Measurements from ENCODE around the gene CCT8. TPM values are rescaled to one million over a fixed set of nuclear protein-coding genes. Genes with fewer than 3 reads are reported as not detected.

CCT8 gene
- total and polyA plus RNA-seq, 4 donors, result 47.0 to 78.2 (median 58.0) TPM

- TF ChIP-seq ATF3 (IDR thresholded peaks at IDR 0.05) (peak; percentile 25), JUND (IDR thresholded peaks at IDR 0.05) (peak in 1 of 2 donors; percentile 24), RXRA (IDR thresholded peaks at IDR 0.05) (peak; percentile 62 to 82), YY1 (IDR thresholded peaks at IDR 0.05) (peak; percentile 74), HNF4A (conservative IDR thresholded peaks at IDR 0.05) (peak; percentile 79 to 82), NR2F2 (IDR thresholded peaks at IDR 0.05) (peak; percentile 98), HNF4G (IDR thresholded peaks at IDR 0.05) (no peak), FOXA2 (IDR thresholded peaks at IDR 0.05) (no peak), RAD21 (IDR thresholded peaks at IDR 0.05) (peak in 1 of 2 donors; percentile 53), MAX (IDR thresholded peaks at IDR 0.05) (peak; percentile 89)
Observed at GRCh38 chr21:29024474-29025327, 48.7 kb downstream of the CCT8 start, which contains the start of gene USP16 (continued).

GRCh38 chr21:29022166-29022565 lies 51.3 kb downstream of the CCT8 start:
- Histone ChIP-seq H3K27me3 (ENCODE audit: control insufficient read depth in 4 of 4, insufficient read depth in 4 of 4, low read length in 3 of 4) (no peaks in the 10 kb centered on the region), H3K4me1 (ENCODE audit: control insufficient read depth in 4 of 4, insufficient read depth in 4 of 4, low read length in 3 of 4) (peaks cover 4 to 25% (median 16%) of the 10 kb centered on the region in 4 donors)
- 87% methylated on average over 4 of the region's 4 CpGs for WGBS

GRCh38 chr21:29018540-29018939 lies 54.9 kb downstream of the CCT8 start:
- 8% methylated on average over 12 of the region's 12 CpGs for WGBS
- no peak for DNase-seq (ENCODE audit: low spot score)
- H3K4me1 ChIP-seq (ENCODE audit: control insufficient read depth in 4 of 4, insufficient read depth in 4 of 4, low read length in 3 of 4), result peaks cover 3 to 14% (median 7%) of the 10 kb centered on the region in 4 donors
- TF ChIP-seq YY1 (IDR thresholded peaks at IDR 0.05) (no peak), MAX (IDR thresholded peaks at IDR 0.05) (no peak), ZBTB33 (IDR thresholded peaks at IDR 0.05) (no peak), HNF4G (IDR thresholded peaks at IDR 0.05) (no peak), HNF4A (conservative IDR thresholded peaks at IDR 0.05) (no peak), RAD21 (IDR thresholded peaks at IDR 0.05) (no peak), TAF1 (conservative IDR thresholded peaks at IDR 0.05) (no peak), FOXA2 (IDR thresholded peaks at IDR 0.05) (no peak), CTCF (IDR thresholded peaks at IDR 0.05; ENCODE audit: low read depth, low read length, missing input control) (no peak), EGR1 (IDR thresholded peaks at IDR 0.05; ENCODE audit: low read depth in 2 of 2) (no peak), ATF3 (IDR thresholded peaks at IDR 0.05) (no peak), SP1 (IDR thresholded peaks at IDR 0.05) (no peak), JUND (IDR thresholded peaks at IDR 0.05) (no peak), FOXA1 (IDR thresholded peaks at IDR 0.05) (no peak), RXRA (IDR thresholded peaks at IDR 0.05) (no peak)

More at GRCh38 chr21:29022166-29022565, 51.3 kb downstream of the CCT8 start:
- Histone ChIP-seq H3K9ac (ENCODE audit: low read depth in 1 of 2, low read length in 2 of 2) (no peak overlapping the region), H3K27ac (ENCODE audit: low read depth in 1 of 2, low read length in 2 of 2) (no peak overlapping the region), H3K36me3 (ENCODE audit: control insufficient read depth in 4 of 4, insufficient read depth in 3 of 4, low read depth in 1 of 4, low read length in 3 of 4) (no peaks in the 10 kb centered on the region), H3K9me3 (ENCODE audit: control insufficient read depth in 4 of 4, low read length in 3 of 4) (no peaks in the 10 kb centered on the region), H3K4me3 (ENCODE audit: low read depth in 1 of 3, low read length in 3 of 3) (no peak overlapping the region)
- DNase-seq (ENCODE audit: low spot score), result no peak
- TF ChIP-seq GABPA (IDR thresholded peaks at IDR 0.05 in 1 of 2, conservative IDR thresholded peaks at IDR 0.05 in 1 of 2), result no peak
- TF ChIP-seq ATF3 (IDR thresholded peaks at IDR 0.05), result no peak
- TF ChIP-seq ZBTB33 (IDR thresholded peaks at IDR 0.05), result no peak
- no peak for TF ChIP-seq NR2F2 (IDR thresholded peaks at IDR 0.05)
- no peak for TF ChIP-seq RAD21 (IDR thresholded peaks at IDR 0.05)
- TF ChIP-seq YY1 (IDR thresholded peaks at IDR 0.05), result no peak

More at GRCh38 chr21:29018540-29018939, 54.9 kb downstream of the CCT8 start:
- H3K27me3 ChIP-seq (ENCODE audit: control insufficient read depth in 4 of 4, insufficient read depth in 4 of 4, low read length in 3 of 4), result no peaks in the 10 kb centered on the region
- peak overlapping the region; percentile 81 to 84 for H3K27ac ChIP-seq (ENCODE audit: low read depth in 1 of 2, low read length in 2 of 2)
- H3K36me3 ChIP-seq (ENCODE audit: control insufficient read depth in 4 of 4, insufficient read depth in 3 of 4, low read depth in 1 of 4, low read length in 3 of 4), result peaks cover 0 to 1% (median 0%) of the 10 kb centered on the region in 4 donors
- no peaks in the 10 kb centered on the region for H3K9me3 ChIP-seq (ENCODE audit: control insufficient read depth in 4 of 4, low read length in 3 of 4)
- peak overlapping the region; percentile 34 to 73 for H3K9ac ChIP-seq (ENCODE audit: low read depth in 1 of 2, low read length in 2 of 2)
- H3K4me3 ChIP-seq (ENCODE audit: low read depth in 1 of 3, low read length in 3 of 3), result peak overlapping the region; percentile 91 to 100 (median 94)

Data from liver (tissue), 9 donors.